Uterus (tissue), 4 donors: ENCODE data around the gene TCF12. TPM values are rescaled to one million over a fixed set of nuclear protein-coding genes. Genes with fewer than 3 reads are reported as not detected.

ENCODE experiments used
- DNase-seq, 2 donors: peaks; one replicate each; pipeline ENCODE4 v3.0.0-alpha.2; 2019 to 2020
- H3K27ac ChIP-seq, 2 donors: fragments of 200-600 bp; sonication (generic); 1 replicate in 1 of 2; 2 replicates in 1 of 2; pipeline ENCODE4 v1.5.1; 2016 to 2018
- H3K27me3 ChIP-seq, 2 donors: fragments of 200-600 bp; sonication (generic); one replicate each; pipeline ENCODE4 v1.5.1; 2018 to 2019; ENCODE audit warnings: control low read depth in 1 of 2
- H3K36me3 ChIP-seq, 2 donors: fragments of 200-600 bp; sonication (generic); one replicate each; pipeline ENCODE4 v1.5.1; 2019; ENCODE audit warnings: control low read depth in 1 of 2
- H3K4me1 ChIP-seq, 2 donors: fragments of 200-600 bp; sonication (generic); one replicate each; pipeline ENCODE4 v1.5.1; 2018 to 2019; ENCODE audit warnings: control low read depth in 1 of 2
- H3K4me3 ChIP-seq, 2 donors: fragments of 200-600 bp; sonication (generic); 1 replicate in 1 of 2; 2 replicates in 1 of 2; pipeline ENCODE4 v1.5.1; 2018 to 2019; ENCODE audit warnings: mild to moderate bottlenecking in 1 of 2
- H3K9me3 ChIP-seq, 2 donors: fragments of 200-600 bp; sonication (generic); one replicate each; pipeline ENCODE4 v1.5.1; 2019; ENCODE audit warnings: control low read depth in 1 of 2
- POLR2A ChIP-seq, 2 donors: fragments of 450-650 bp; IDR thresholded peaks; one replicate each; pipeline ENCODE4 v1.6.1; 2016; ENCODE audit warnings: antibody characterized with exemption in 2 of 2, mild to moderate bottlenecking in 1 of 2, moderate library complexity in 1 of 2
- intact Hi-C: fragments of 100-400 bp; cut with DNase I; formaldehyde crosslinking; loops from one replicate; pipeline ENCODE4 v1.15.1; 2023; ENCODE audit warnings: low total_unique reads
- total RNA-seq, 4 donors: library from RNA; depleted of rRNA in 3 of 4; stranded (reverse); fragments of >200 nt in 3 of 4; gene quantifications; one replicate each; pipeline versions ENCODE4 v1.1.0 to v1.2.4, GENCODE V29; 2014 to 2023
- TF ChIP-seq, protein P1 (sequence below), 4 experiments: fragments of 200-600 bp in 2 of 4; fragments of 450-650 bp in 2 of 4; sonication (generic) in 2 of 4; IDR thresholded peaks; one replicate each; pipeline ENCODE4 v1.5.1; 2016 to 2019; ENCODE audit warnings: antibody characterized with exemption in 4 of 4, mild to moderate bottlenecking in 2 of 4, moderate library complexity in 1 of 4
- donor health status: DM: yes; HTN: yes; CAD: no.

Gene TCF12
- total RNA-seq, 4 donors from 2014 or later: 109 to 361 (median 196) TPM

DNA sequence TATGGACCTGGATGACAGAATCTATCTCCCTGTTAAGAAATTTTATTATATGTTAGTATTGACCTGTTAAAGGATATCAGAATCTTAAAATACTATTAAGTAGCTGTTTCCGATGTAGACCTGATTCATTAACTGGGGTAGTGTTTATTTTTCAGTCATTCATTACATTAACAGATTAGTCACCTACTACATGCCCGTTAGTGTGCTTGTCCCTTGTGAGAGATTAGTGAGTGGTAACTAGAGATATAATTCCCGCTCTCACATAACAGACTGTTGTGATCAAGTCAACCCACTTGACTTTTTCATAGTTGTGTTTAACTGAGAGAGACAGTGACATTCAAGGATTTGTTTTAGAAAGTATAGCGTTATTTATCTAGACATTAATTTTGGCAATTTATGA is 166.8 kb downstream of the TCF12 start:
- Histone ChIP-seq H3K27me3 (no peaks in the 10 kb centered on the region), H3K4me3 (no peak overlapping the region), H3K27ac (no peak overlapping the region), H3K9me3 (no peaks in the 10 kb centered on the region), H3K36me3 (no peaks in the 10 kb centered on the region), H3K4me1 (no peaks in the 10 kb centered on the region)
- no peak for TF ChIP-seq POLR2A (IDR thresholded peaks at IDR 0.05)
- DNase-seq: no peak
- intact Hi-C loops: no loop called here

DNA sequence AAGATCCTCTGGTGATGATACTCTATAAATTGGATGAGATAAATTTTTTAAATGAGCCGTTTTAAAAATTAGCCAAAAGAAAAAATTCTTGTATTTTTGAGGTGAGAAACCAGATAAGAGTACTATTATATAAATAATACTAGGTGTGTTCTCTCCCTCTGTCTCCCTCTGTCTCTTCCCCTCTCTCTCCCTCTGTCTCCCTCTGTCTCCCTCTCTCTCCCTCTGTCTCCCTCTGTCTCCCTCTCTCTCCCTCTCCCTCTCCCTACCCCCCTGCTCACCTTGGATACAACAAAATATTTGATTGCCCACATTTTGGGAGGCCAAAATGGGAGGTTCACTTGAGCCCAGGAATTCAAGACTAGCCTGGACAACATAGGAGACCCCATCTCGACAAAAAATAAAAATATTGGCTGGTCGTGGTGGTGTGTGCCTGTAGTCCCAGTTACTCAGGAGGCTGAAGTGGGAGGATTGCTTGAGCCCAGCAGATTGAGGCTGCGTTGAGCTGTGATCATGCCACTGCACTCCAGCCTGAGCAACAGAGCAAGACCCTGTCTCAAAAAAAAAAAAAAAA is 168.5 kb downstream of the TCF12 start:
- H3K27me3 ChIP-seq: no peaks in the 10 kb centered on the region

DNA sequence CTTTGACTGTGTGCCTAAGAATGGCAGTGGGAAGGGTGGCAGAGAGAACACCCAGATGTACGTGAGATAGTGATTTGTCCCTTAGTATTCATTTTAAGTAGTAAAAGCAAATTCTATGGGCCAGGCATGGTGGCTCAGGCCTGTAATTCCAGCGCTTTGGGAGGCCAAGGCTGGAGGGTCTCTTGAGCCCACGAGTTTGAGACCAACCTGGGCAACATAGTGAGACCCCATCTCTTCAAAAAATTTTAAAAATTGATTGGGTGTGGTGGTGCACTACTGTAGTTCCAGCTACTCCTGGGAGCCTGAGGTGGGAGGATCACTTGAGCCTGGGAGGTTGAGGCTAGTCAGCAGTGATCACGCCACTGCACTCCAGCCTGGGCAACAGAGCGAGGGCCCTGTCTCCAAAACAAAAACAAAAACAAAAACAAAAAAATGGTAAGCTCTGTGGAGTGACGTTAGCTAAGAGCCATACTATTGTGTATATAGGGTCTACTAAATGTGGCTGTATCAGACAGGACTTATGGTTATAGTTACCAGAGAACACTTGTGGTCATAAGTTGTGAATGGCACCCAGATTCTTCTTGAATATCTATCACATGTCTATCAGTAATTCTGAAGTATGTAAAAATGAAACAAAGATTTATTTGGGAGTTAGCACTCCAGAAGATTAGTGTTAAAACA is 171.5 kb downstream of the TCF12 start:
- TF ChIP-seq, protein P1, sequence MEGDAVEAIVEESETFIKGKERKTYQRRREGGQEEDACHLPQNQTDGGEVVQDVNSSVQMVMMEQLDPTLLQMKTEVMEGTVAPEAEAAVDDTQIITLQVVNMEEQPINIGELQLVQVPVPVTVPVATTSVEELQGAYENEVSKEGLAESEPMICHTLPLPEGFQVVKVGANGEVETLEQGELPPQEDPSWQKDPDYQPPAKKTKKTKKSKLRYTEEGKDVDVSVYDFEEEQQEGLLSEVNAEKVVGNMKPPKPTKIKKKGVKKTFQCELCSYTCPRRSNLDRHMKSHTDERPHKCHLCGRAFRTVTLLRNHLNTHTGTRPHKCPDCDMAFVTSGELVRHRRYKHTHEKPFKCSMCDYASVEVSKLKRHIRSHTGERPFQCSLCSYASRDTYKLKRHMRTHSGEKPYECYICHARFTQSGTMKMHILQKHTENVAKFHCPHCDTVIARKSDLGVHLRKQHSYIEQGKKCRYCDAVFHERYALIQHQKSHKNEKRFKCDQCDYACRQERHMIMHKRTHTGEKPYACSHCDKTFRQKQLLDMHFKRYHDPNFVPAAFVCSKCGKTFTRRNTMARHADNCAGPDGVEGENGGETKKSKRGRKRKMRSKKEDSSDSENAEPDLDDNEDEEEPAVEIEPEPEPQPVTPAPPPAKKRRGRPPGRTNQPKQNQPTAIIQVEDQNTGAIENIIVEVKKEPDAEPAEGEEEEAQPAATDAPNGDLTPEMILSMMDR (IDR thresholded peaks at IDR 0.05): no peak
- no peak for TF ChIP-seq POLR2A (IDR thresholded peaks at IDR 0.05)
- no peak for DNase-seq
- H3K36me3 ChIP-seq: no peaks in the 10 kb centered on the region
- H3K27ac ChIP-seq: no peak overlapping the region
- H3K9me3 ChIP-seq: no peaks in the 10 kb centered on the region
- no peaks in the 10 kb centered on the region for H3K4me1 ChIP-seq
- H3K27me3 ChIP-seq: no peaks in the 10 kb centered on the region
- intact Hi-C loops: no loop called here
- H3K4me3 ChIP-seq: no peak overlapping the region

More for the DNA sequence above, 168.5 kb downstream of the TCF12 start:
- no peak for TF ChIP-seq POLR2A (IDR thresholded peaks at IDR 0.05)
- TF ChIP-seq, protein P1 (IDR thresholded peaks at IDR 0.05): no peak
- no peaks in the 10 kb centered on the region for H3K9me3 ChIP-seq
- no peak overlapping the region for H3K27ac ChIP-seq
- no peak overlapping the region for H3K4me3 ChIP-seq
- intact Hi-C loops: no loop called here
- no peaks in the 10 kb centered on the region for H3K4me1 ChIP-seq
- no peak for DNase-seq
- no peaks in the 10 kb centered on the region for H3K36me3 ChIP-seq

DNA sequence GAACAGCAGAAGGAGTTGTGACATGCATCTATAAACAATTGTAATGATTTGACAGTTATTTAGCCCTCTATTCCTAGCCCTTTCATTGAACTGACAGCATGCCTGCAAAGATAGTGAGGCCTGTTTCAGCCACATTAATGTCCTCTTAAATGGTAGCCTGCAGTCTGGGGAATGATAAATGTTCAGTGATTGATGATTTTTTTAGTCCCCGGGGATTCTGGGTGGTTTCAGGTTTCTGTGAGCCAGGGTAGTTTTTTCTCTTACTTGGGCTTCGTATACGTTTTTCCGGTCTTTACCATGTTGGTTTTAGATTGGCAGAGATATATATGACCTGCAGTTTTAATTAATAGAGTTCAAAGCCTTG is 172.0 kb downstream of the TCF12 start:
- intact Hi-C loops: no loop called here
- DNase-seq: no peak
- H3K27me3 ChIP-seq: no peaks in the 10 kb centered on the region
- H3K36me3 ChIP-seq: no peaks in the 10 kb centered on the region
- H3K9me3 ChIP-seq: no peaks in the 10 kb centered on the region
- no peak overlapping the region for H3K4me3 ChIP-seq
- TF ChIP-seq POLR2A (IDR thresholded peaks at IDR 0.05): no peak
- TF ChIP-seq, protein P1 (IDR thresholded peaks at IDR 0.05): no peak
- H3K27ac ChIP-seq: no peak overlapping the region
- H3K4me1 ChIP-seq: no peaks in the 10 kb centered on the region

DNA sequence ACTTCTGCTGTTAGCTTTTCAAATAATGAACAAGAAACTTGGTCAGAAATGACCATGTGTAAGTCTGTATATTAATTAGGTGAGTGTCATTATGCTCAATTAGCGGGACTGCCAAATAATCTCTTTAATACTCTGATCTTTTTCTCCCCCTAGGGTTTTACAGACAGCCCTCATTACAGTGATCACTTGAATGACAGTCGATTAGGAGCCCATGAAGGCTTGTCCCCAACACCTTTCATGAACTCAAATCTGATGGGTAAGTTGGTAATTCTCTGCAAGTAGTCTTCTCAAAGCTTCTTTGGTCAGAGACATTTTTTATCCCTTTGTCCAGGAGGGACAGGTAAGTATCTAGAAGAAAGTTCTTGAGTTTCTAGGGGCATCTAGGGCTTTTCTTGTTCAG is 173.2 kb downstream of the TCF12 start:
- intact Hi-C loops: no loop called here
- Histone ChIP-seq H3K27me3 (no peaks in the 10 kb centered on the region), H3K4me1 (no peaks in the 10 kb centered on the region), H3K4me3 (no peak overlapping the region), H3K36me3 (no peaks in the 10 kb centered on the region), H3K9me3 (no peaks in the 10 kb centered on the region), H3K27ac (no peak overlapping the region)
- no peak for TF ChIP-seq POLR2A (IDR thresholded peaks at IDR 0.05)
- TF ChIP-seq, protein P1 (IDR thresholded peaks at IDR 0.05): no peak
- DNase-seq: no peak
